ENCODE results near the gene PGAP3.

DNA sequence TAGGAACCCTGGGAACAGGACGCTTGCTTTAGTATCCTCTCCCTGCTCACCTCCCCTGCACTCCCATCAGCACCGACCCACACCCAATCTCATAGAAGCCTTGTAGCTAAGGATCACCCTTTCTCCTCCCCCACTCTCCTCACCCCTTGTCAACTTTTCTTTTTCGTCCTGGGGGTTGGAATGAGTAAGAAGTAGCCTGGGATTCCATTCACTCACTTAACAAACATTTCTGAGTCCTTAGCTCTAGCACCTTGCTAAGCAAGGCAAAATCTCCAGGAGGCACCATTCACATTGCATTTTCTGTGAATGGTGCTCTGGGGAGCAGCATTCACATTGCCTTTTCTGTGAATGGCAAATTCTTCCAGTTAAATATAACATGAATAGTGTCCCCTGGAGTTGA, 1.1 kb upstream of the PGAP3 start:
- TF ChIP-seq MXI1 (IDR thresholded peaks at IDR 0.05; ENCODE audit: borderline replicate concordance, low read depth, low read length) (no peak), MAFK (IDR thresholded peaks at IDR 0.05; ENCODE audit: low read depth, low read length) (no peak), RCOR1 (IDR thresholded peaks at IDR 0.05; ENCODE audit: insufficient replicate concordance, low read length) (no peak), POLR2A (IDR thresholded peaks at IDR 0.05; ENCODE audit: low read depth, low read length) (no peak), RAD21 (IDR thresholded peaks at IDR 0.05; ENCODE audit: low read length) (no peak), FOS (IDR thresholded peaks at IDR 0.05; ENCODE audit: low read depth, low read length) (no peak)
- TF ChIP-seq, protein P1, sequence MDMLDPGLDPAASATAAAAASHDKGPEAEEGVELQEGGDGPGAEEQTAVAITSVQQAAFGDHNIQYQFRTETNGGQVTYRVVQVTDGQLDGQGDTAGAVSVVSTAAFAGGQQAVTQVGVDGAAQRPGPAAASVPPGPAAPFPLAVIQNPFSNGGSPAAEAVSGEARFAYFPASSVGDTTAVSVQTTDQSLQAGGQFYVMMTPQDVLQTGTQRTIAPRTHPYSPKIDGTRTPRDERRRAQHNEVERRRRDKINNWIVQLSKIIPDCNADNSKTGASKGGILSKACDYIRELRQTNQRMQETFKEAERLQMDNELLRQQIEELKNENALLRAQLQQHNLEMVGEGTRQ (IDR thresholded peaks at IDR 0.05; ENCODE audit: low read depth, low read length) = no peak
- TF ChIP-seq, protein P2, sequence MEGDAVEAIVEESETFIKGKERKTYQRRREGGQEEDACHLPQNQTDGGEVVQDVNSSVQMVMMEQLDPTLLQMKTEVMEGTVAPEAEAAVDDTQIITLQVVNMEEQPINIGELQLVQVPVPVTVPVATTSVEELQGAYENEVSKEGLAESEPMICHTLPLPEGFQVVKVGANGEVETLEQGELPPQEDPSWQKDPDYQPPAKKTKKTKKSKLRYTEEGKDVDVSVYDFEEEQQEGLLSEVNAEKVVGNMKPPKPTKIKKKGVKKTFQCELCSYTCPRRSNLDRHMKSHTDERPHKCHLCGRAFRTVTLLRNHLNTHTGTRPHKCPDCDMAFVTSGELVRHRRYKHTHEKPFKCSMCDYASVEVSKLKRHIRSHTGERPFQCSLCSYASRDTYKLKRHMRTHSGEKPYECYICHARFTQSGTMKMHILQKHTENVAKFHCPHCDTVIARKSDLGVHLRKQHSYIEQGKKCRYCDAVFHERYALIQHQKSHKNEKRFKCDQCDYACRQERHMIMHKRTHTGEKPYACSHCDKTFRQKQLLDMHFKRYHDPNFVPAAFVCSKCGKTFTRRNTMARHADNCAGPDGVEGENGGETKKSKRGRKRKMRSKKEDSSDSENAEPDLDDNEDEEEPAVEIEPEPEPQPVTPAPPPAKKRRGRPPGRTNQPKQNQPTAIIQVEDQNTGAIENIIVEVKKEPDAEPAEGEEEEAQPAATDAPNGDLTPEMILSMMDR (conservative IDR thresholded peaks at IDR 0.05; ENCODE audit: low read depth, low read length) = no peak

Measured in IMR-90 (cell line).